PC-9 (cell line): ENCODE data around the gene PPP1R2. TPM values are rescaled to one million over a fixed set of nuclear protein-coding genes. Genes with fewer than 3 reads are reported as not detected.

ENCODE experiments used
- BruUV-seq: library from RNA; stranded (reverse); fragments of 400-500 nt; replicated peaks from 2 replicates; lab custom pipeline; 2021; lab: Mats Ljungman, UMichigan
- CTCF ChIA-PET: fragments of 300-600 bp; sonication (Branson Sonifier 250); formaldehyde crosslinking; loops from one replicate; lab custom pipeline; 2022; ENCODE audit warnings: antibody characterized with exemption; lab: Charles Lee
- POLR2A ChIA-PET: fragments of 300-600 bp; sonication (Branson Sonifier 250); formaldehyde crosslinking; loops from one replicate; lab custom pipeline; 2022; ENCODE audit warnings: antibody characterized with exemption; ENCODE audit not compliant: unreplicated experiment; lab: Charles Lee
- DNase-seq, 2 experiments: peaks; one replicate each; pipeline versions ENCODE4 v3.0.0 to v3.0.0-alpha.2; 2015 to 2022; ENCODE audit warnings: mixed read lengths in 1 of 2
- H2AFZ ChIP-seq: fragments of 200-600 bp; sonication (generic); 2 replicates; pipeline ENCODE4 v1.8.1; 2017; ENCODE audit warnings: antibody characterized with exemption
- H3F3A ChIP-seq: fragments of 200-600 bp; sonication (generic); 2 replicates; pipeline ENCODE4 v1.8.1; 2017; ENCODE audit warnings: antibody characterized with exemption, mild to moderate bottlenecking, low read depth; ENCODE audit not compliant: insufficient read depth
- H3K27ac ChIP-seq: fragments of 200-600 bp; sonication (generic); 2 replicates; pipeline ENCODE4 v1.6.1; 2016; ENCODE audit warnings: mixed run types
- H3K27me3 ChIP-seq: fragments of 200-600 bp; sonication (generic); 2 replicates; pipeline ENCODE4 v1.6.1; 2016; ENCODE audit warnings: low read depth, mixed run types; ENCODE audit not compliant: insufficient read depth
- H3K36me3 ChIP-seq: fragments of 200-600 bp; sonication (generic); 2 replicates; pipeline ENCODE4 v1.6.1; 2016; ENCODE audit warnings: low read depth, mixed run types
- H3K4me1 ChIP-seq: fragments of 200-600 bp; sonication (generic); replicated peaks from 2 replicates; pipeline ENCODE4 v1.6.1; 2016; ENCODE audit warnings: mixed run types; ENCODE audit not compliant: insufficient read depth
- H3K4me2 ChIP-seq: fragments of 200-600 bp; sonication (generic); 2 replicates; pipeline ENCODE4 v1.6.1; 2017; ENCODE audit warnings: mixed run types
- H3K4me3 ChIP-seq: fragments of 200-600 bp; sonication (generic); 2 replicates; pipeline ENCODE4 v1.6.1; 2016; ENCODE audit warnings: mixed run types
- H3K79me2 ChIP-seq: fragments of 200-600 bp; sonication (generic); 2 replicates; pipeline ENCODE4 v1.6.1; 2017; ENCODE audit warnings: low read depth, mixed run types
- H3K9me2 ChIP-seq: fragments of 200-600 bp; sonication (generic); 2 replicates; pipeline ENCODE4 v1.8.1; 2017; ENCODE audit warnings: mild to moderate bottlenecking; ENCODE audit not compliant: insufficient read depth
- H3K9me3 ChIP-seq: fragments of 200-600 bp; sonication (generic); 2 replicates; pipeline ENCODE4 v1.8.1; 2016; ENCODE audit warnings: low read depth; ENCODE audit not compliant: insufficient read depth
- H4K20me1 ChIP-seq: fragments of 200-600 bp; sonication (generic); 2 replicates; pipeline ENCODE4 v1.8.1; 2017; ENCODE audit not compliant: insufficient read depth
- CTCF ChIP-seq: fragments of 200-600 bp; sonication (generic); conservative IDR thresholded peaks from 2 replicates; pipeline ENCODE4 v1.6.1; 2017; ENCODE audit warnings: mixed run types, antibody characterized with exemption, mild to moderate bottlenecking, moderate library complexity
- EZH2 ChIP-seq: fragments of 200-600 bp; sonication (generic); IDR thresholded peaks from 2 replicates; pipeline ENCODE4 v1.8.0; 2017; ENCODE audit warnings: antibody characterized with exemption, low read depth
- intact Hi-C: fragments of 100-400 bp; cut with micrococcal nuclease; formaldehyde crosslinking; loops from one replicate; pipeline ENCODE4 v1.10.0; 2022; ENCODE audit not compliant: unreplicated experiment
- total RNA-seq: library from RNA; stranded (reverse); gene quantifications from 2 replicates; pipeline ENCODE4 v1.2.3, GENCODE V29; 2021

PPP1R2 gene
- total RNA-seq, 1 experiment from 2014 or later = 49.1 TPM

GRCh38 chr3:195467641-195468390 lies 75.3 kb downstream of the PPP1R2 start:
- H3K9me2 ChIP-seq = no peaks in the 10 kb centered on the region
- DNase-seq = no peak
- CTCF ChIA-PET = no interaction called here
- no peaks in the 10 kb centered on the region for H3F3A ChIP-seq
- POLR2A ChIA-PET = no interaction called here
- H3K4me2 ChIP-seq = no peak overlapping the region
- no TSS peak for BruUV-seq
- peaks cover 6% of the 10 kb centered on the region; the same call in 1 of the 2 replicates for H3K9me3 ChIP-seq
- no peaks in the 10 kb centered on the region for H3K4me1 ChIP-seq
- no peak overlapping the region for H3K27ac ChIP-seq
- no peaks in the 10 kb centered on the region for H3K27me3 ChIP-seq
- H3K79me2 ChIP-seq = no peaks in the 10 kb centered on the region
- intact Hi-C loops = no loop called here
- H3K4me3 ChIP-seq = no peak overlapping the region
- no peaks in the 10 kb centered on the region for H3K36me3 ChIP-seq
- H4K20me1 ChIP-seq = no peaks in the 10 kb centered on the region
- H2AFZ ChIP-seq = no peak overlapping the region
- TF ChIP-seq CTCF (no peak), EZH2 (no peak)

GRCh38 chr3:195466251-195466650 lies 76.9 kb downstream of the PPP1R2 start:
- Histone ChIP-seq H3K27ac (no peak overlapping the region), H3K79me2 (no peaks in the 10 kb centered on the region), H3K4me2 (no peak overlapping the region), H3K27me3 (no peaks in the 10 kb centered on the region), H3K9me3 (peaks cover 6% of the 10 kb centered on the region; the same call in 1 of the 2 replicates), H3F3A (no peaks in the 10 kb centered on the region), H2AFZ (no peak overlapping the region), H4K20me1 (no peaks in the 10 kb centered on the region), H3K9me2 (no peaks in the 10 kb centered on the region), H3K4me3 (no peak overlapping the region), H3K4me1 (no peaks in the 10 kb centered on the region), H3K36me3 (no peaks in the 10 kb centered on the region)
- CTCF ChIA-PET = no interaction called here
- BruUV-seq = no TSS peak
- DNase-seq = no peak
- POLR2A ChIA-PET = no interaction called here
- TF ChIP-seq EZH2 (no peak), CTCF (no peak)
- intact Hi-C loops = no loop called here

Other genes starting within 250 kb of the PPP1R2 start
- gene ACAP2, start 100.3 kb downstream of the PPP1R2 start, total RNA-seq = 67.9 and 71.0 TPM in 2 replicates
- gene APOD, start 40.6 kb upstream of the PPP1R2 start, total RNA-seq = 0.48 TPM in 1 of 2 replicates, not detected in the other
- gene MUC20, start 177.7 kb upstream of the PPP1R2 start, total RNA-seq = 98.1 and 176 TPM in 2 replicates